Ammon's horn (tissue), 1 donor: Measurements from ENCODE around the gene KRTAP19-1.
"Not testable (repeated sequence)": the region's sequence is repeated elsewhere in the genome, so short reads cannot be mapped to it uniquely, and the experiment has no call there.

ENCODE experiments used
- DNase-seq: peaks from one replicate; pipeline ENCODE4 v3.0.0-alpha.2; 2016; ENCODE audit warnings: low spot score

The KRTAP19-1 gene

DNA sequence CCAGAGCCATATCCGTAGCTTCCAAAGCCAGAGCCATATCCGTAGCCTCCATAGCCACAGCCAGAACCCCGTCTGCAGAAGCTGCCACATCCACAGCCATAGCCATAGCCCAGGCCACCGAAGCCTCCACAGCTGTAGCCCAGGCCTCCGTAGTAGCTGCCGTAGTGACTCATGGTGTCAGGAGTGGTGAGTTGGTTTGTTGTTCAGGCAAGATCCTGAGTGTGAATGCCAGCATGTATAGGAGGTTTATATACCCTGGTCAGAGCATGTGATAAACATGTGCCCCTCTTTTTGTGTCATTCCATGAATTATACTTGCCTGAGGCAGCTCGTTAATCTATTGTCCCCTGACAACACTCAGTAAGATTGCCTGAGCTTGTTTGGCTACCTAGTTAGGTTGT, at the start of gene KRTAP19-1:
KRTAP19-1 (minus strand) TSS at position 223 of the 400 bp plus-strand sequence; CDS start at position 173, 50 bp downstream.
- no peak for DNase-seq

DNA sequence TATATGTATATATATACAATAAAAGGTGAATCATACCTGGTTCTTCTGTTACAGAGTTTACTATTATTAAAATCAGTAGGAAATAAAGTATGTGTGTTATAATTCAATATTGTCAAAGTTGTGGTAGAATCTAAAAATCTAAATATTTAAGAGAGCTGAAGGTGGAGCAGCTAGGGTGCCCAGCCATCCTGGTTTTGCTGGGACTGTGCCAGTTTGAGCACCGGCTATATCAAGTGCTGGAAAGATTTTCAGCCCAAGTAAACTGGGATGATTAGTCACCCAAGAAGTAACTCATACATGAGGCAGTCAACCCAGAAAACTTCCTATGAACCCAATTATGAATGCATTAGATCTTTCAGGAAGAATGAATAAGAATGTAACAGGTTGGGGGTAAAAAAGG, 38.7 kb upstream of the KRTAP19-1 start:
- no peak for DNase-seq

DNA sequence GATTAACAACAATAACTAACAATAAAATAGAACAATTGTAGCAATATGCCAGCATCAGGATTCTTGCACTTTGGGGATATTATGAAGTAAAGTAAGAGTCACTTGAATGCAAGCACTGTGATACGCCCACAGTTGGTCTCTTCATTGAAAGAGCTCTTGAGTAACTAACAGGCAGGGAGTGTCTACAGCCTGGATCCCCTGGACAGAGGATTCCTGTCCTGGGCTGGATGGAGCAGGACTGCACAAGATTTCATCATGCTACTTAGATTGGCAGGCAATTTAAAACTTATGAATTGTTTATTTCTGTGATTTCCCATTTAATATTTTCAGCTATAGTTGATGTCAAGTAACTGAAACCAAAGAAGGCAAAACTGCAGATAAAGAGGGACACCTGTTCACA, 35.5 kb upstream of the KRTAP19-1 start:
- DNase-seq = no peak

DNA sequence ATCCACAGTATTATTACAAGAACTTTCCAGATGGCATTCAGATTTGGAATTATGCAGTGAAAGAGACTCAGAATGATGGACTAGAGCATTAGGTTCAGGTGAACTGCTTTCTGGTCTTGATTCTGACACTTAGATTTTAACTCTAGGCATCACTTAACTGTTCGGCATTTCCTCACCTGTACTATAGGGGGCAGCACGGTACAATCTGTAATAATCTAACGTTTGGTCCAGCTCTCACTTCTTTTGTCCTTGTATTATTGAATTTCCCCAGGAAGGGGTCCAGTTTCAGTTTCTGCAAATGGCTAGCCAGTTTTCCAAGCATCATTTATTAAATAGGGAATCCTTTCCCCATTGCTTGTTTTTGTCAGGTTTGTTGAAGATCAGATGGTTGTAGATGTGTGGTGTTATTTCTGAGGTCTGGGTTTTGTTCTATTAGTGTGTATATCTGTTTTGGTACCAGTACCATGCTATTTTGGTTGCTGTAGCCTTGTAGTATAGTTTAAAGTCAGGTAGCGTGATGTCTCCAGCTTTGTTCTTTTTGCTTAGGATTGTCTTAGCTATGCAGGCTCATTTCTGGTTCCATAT, 25.5 kb upstream of the KRTAP19-1 start:
- DNase-seq = not testable (repeated sequence)

DNA sequence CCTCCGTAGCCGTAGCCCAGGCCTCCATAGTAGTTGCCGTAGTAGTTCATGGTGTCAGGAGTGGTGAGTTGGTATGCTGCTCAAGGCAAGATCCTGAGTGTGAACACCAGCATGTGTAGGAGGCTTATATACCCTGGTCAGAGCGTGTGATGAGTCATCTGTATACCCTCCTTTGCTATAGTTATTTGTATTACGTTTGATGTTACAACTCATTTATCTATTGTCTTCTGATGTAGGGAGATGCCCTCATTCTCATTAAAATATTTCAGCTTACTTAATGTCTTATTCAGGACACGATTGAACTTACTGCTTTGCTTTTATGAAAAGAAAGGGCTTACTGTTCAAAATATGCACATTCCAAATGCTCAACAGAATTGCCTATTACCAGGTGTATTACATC, 21.9 kb upstream of the KRTAP19-1 start, which contains the start of gene KRTAP19-5:
KRTAP19-5 (minus strand) TSS at position 101 of the 400 bp plus-strand sequence; CDS start at position 50, 51 bp downstream.
- DNase-seq = no peak

DNA sequence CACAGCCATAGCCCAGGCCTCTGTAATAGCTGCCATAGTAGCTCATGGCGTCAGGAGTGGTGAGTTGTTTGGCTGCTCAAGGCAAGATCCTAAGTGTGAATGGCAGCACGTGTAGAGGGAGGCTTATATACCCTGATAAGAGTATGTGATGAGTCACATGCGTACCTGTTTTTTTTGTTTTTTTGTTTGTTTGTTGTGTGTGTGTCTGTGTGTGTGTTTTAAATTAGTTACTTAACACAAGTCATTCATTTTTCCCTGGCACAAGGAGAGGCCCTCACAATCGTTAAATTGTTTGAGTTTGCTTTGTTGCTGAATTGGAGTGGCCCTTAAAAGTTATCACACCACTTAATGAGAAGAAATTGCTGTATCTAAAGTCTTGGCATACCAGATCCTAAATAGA, 16.9 kb upstream of the KRTAP19-1 start, which contains the start of gene KRTAP19-4:
KRTAP19-4 (minus strand) TSS at position 101 of the 400 bp plus-strand sequence; CDS start at position 46, 55 bp downstream.
- no peak for DNase-seq

DNA sequence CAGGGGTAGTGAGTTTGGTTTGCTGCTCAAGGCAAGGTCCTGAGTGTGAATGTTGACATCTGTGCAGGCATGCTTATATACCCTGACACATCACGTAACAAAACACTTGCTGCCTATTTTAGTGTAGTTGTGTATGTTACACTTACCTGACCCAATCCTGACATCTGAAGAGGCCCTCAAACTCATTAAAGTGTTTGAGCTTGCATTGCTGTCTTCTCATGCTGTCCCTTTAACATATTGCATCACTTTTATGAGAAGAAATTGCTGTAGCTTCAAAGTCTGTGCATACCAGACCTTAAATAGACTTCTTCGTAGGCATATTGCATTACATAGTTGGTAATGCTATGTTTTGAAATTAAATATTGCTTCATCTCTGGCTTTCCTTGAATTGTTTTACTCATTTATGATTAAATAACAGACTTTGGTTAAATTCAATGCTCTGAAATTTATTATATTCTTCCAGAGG, 11.8 kb upstream of the KRTAP19-1 start, which contains the start of gene KRTAP19-3:
KRTAP19-3 (minus strand) TSS at position 51 of the 466 bp plus-strand sequence. CDS start 56 bp downstream, outside the sequence.
- DNase-seq = no peak

DNA sequence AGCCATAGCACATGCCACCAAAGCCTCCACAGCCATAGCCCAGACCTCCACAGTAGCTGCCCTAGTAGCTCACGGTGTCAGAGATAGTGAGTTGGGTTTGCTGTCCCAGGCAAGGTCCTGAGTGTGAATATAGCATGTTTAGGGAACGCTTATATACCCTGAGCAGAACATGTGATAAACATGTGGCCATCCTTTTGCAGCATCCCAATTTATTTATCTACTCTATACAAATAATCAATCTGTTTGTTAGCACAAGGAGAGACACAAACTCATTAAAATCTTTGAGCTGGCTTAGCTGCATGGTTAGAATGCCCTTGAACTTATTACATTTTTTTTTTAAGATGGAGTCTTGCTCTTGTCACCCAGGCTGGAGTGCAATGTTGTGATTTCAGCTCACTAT, 7.2 kb upstream of the KRTAP19-1 start, which contains the start of gene KRTAP19-2:
KRTAP19-2 (minus strand) TSS at position 101 of the 400 bp plus-strand sequence; CDS start at position 13, 88 bp downstream.
- DNase-seq = no peak

DNA sequence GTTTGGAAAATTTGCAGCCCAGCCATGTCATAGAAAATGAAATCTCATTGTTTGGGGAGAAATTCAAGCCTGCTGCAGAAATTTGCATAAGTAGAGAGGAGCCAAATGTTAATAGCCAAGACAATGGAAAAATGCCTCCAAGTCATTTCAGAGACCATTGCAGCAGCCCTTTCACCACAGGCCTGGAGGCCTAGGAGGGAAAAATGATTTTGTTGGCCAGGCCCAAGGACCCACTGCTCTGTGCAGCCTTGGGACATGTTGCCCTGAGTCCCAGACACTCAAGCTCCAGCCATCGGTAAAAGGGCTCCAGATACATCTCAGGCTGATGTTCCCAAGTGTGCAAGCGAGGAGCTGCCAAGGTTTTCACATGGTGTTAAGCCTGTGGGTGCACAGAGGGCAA, 6.0 kb upstream of the KRTAP19-1 start:
- DNase-seq = no peak

DNA sequence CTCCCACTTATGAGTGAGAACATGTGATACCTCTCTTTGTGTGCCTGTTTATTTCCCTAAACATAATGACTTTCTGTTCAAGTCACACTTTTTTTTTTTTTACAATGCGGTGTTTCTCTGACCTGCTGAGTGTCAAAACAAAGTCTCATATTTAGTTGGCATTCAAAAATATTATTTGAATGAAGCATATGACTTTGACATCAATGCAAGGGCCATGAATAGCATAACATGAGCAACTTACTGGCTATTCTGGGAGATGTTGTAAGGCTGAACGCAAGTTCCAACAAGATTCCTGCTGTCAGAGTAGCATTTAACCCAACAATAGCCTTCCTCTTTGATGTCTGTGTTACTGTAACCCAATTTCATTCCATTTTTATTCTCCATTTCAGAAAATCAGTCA, 2.0 kb upstream of the KRTAP19-1 start:
- DNase-seq = no peak

DNA sequence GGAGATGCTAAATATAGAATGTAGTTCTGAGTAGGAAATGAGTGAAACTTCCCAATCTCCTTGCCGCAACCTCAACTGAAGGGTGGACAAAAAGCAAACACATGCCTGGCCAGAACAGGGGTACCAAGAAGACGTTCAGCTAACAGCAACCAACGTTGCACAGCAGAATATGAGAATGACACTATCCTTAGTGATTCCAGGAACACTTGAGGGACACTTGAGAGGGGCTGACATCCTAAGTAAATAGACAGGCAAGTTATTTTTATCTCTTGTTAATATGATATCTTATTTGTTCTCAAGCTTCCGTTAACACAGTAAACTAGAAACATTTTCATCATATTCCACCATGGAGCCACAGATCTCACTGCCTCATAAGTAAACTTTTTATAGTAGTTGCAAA, 908 bp downstream of the KRTAP19-1 start:
- no peak for DNase-seq

DNA sequence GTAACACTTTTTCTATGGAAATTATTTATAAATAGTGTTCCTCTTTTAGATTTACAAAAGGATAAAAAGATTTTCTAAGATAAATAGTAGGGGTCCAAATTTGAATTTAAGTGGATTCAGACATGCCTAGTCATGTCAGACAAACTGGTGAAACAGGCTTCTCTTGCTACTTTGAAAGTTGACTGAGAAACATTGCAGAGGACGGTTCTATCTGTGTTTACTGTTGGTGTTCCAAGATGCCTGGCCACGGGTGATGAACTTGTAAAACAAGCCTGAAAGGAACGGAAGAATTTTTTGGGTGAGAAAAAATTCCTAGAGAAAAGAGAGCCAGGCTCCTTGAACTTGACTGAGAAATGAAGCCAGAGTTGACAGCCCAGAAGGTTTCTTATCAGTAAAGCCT, 2.2 kb downstream of the KRTAP19-1 start:
- no peak for DNase-seq

DNA sequence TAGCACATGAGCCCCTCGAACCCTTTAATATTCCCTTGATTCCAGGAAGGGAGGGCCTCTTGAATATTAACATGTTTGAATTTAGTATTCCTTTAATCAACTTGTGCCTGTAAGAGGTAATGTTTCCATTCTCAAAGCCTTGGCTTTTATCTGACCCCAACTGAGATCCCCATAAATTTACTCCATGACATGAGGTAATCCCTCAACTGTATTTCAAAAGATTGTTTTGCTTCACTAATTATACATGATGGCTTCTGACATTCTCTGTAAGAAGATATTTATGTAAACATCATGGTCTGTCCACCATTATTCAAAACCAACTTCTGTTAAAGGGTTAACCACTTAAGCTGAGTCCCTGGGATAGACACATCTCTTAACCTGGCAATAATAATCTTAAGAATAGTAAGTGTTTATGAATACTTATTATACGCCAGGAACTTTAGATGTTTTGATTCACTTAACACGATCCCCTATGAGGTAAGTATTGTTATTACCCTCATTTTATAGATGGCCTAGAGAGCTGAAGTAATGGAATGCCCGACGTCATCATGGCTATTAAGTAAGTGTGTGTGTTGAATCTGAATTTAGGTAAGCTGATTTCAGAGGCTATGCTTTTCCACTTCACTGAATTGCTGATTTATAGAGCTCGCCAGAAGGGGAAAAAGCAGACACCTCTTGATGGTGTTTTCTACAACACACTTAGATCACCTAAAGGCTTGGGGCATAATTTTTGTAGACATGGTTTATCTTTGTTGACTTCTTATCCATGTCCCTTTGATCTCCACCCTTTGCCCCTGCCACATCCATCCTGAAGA, 11.1 kb downstream of the KRTAP19-1 start:
- no peak for DNase-seq

DNA sequence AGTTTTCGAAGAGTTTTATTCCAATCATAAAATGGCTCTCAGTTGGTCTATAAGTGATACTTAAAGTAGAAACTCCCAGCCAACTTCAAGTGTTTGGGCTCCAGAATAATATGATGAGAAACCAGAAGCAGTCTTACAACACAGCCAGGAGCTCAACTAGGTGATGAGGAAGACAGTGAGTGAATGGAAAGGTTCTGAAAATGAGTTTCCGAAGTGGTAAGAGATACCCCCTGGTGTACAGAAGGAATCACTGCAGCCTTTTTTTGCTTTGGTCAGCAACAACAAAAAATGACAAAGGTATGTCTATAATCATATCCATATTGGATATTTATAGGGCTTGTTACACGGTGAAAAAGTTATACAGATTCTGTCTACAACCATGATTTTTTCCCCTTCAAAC, 16.5 kb downstream of the KRTAP19-1 start:
- no peak for DNase-seq

DNA sequence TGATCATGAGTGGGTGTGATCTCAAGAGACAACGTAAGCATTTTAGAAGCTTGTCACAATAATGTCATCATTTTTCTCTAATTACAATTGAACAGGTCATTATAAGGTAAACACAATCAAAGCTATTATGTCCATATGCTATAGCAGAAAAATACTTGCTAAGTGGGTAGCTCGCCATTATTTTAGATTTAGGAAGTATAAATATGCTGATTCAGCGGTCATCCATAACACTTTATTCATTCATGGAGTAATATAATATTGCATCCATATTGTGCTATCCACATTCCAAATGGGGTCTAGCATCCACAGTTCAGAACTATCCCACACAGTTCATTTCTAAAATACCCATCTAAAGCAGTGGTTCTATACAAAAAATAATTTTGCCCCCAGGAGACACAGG, 31.7 kb downstream of the KRTAP19-1 start:
- no peak for DNase-seq

DNA sequence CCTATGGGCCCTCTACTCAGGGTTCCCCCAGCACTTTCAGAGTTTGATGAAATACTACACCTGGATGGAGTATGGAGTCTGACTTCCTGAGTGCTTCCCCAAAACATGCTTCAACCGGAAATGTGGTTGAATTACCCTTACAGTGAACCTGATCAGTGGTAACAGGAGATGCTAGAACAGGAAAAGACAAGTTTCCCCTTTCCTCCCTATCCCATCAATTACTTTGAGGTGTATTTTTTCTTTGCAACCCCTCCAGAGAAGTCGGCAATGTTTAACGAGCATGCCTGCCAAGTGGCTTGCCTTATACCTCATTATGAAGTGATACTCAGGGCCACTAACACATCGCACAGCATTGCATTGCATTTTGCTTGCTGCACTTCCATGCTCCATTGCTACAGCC, 33.1 kb downstream of the KRTAP19-1 start:
- no peak for DNase-seq

DNA sequence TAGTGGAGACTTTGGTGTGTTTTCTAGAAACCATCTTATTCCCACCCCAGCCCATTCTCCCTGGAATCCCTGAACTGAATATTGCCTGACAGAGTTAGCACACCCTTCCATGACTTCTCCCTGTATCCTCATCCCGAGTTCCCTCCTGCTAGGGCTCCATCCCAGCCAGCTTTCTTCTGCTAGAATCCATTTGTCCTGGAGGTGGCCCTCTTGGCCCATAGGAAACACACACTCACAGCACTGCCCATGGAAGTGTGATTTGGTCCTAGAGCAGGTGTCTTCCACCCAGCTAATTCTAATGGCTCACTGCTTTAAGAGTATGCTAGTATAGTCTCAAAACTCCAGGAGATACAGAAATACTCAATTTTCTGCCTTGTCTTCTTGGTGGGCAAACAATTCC, 36.0 kb downstream of the KRTAP19-1 start:
- DNase-seq = no peak

DNA sequence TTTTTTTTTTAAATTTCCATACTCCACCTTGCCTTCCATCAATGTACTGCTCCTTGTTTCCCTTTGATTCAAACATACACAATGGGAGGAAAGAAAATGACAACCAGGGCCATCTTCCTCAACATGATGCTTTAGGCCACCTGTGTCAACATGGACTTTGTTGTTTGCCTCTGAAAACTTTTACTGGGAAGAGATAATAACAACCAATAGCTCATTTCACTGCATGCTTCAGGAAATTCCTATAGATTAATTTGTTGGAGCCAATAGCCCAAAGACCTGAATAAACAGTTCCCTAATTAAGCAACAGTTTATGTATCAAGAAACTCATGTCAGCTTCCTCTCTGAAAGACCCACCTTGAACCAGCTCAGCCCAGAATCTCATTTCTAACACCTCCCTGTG, 36.9 kb downstream of the KRTAP19-1 start:
- no peak for DNase-seq

DNA sequence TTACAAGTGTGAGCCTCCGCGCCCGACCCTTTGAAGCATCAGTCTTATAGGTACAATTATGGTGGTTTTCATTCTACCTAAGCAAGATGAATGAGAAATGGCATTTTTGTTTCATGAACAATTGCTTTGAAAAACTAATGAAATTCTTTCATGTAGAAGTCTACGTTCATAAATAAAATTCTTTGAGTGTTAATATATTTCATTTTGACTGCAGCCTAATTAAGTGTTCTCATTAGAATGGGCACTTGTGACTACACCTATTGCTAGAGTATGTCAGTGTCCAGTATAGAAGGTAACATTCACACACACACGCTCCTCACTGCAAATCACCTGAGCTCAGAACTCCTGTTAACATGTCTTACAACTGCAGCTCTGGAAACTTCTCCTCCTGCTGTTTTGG, 40.2 kb downstream of the KRTAP19-1 start, which contains the start of gene KRTAP15-1:
KRTAP15-1 (plus strand) TSS at position 301 of the 400 bp plus-strand sequence; CDS start at position 354, 53 bp downstream.
- DNase-seq = no peak

DNA sequence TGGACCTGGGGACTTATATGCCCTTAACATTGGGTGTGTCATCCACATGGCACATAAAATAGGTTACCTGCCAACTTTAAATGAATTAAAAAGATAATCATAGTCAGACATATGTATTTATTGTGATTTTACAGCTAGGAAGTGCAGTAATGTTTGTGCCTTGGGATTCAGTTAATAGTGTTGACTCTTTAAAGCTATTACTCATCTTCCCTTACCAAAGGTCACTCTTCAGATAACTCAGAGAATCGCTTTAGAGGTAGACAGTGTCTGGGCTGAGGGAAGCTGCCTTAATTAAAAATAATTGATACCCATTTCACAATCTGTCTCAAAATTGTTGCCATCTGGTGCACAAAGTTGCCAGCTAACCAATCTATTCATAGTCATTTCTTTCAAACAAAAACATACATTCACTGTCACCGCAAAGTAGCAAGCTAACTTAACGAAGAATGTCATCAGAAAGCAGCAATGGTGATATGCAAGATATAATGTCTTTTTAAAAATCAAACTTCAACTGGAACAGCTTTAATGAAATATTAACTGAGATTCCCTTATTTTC, 43.1 kb downstream of the KRTAP19-1 start:
- DNase-seq = no peak

DNA sequence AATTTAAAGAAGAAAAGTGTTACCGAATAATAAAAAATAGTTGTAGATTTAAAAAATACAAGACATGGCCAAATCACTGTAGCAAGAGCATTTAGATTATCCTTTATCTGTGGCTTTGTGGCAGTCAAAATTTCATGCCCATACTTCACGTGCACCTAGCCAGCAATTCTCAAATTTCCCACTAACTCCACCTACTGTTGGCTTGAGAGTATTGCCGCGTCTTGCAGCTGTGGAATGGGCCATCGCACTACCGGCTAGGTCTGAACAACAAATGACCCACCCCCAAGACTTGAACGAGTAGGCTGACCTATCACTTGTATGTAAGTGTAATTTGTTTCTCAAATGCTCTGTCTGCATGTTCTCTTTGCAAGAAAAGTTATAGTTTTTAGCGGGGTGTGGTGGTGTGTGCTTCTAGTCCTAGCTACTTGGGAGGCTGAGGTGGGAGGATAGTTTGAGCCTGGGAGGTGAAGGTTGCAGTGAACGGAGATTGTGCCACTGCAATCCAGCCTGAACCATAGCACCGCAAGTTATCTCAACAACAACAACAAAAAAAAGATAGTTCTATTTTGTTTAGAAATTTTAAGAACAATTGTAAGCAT, 46.0 kb downstream of the KRTAP19-1 start:
- no peak for DNase-seq

DNA sequence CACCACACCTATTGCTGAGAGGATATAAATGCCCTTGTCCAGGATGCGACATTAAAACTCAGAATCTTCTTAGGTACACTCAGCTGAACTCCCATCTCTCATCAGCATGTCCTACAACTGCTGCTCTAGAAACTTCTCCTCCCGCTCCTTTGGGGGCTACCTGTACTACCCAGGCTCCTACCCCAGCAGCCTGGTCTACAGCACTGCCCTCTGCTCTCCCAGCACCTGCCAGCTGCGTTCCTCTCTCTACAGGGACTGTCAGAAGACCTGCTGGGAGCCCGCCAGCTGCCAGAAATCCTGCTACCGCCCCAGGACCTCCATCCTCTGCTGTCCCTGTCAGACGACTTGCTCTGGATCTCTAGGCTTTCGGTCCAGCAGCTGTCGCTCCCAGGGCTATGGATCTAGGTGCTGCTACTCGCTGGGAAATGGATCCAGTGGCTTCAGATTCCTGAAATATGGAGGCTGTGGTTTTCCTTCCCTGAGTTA, 50.0 kb downstream of the KRTAP19-1 start, which contains the start of gene KRTAP13-4:
KRTAP13-4 (plus strand) TSS at position 51 of the 486 bp plus-strand sequence; CDS start at position 107, 56 bp downstream.
- DNase-seq = no peak
